GM12878 (cell line): ENCODE results near the gene SOS1.

Experiments
- ASH2L ChIP-seq: fragments of 300-600, 200-600 bp; sonication (generic); IDR thresholded peaks from 2 replicates; pipeline ENCODE4 v1.6.1; 2017; ENCODE audit warnings: low read depth, mild to moderate bottlenecking, borderline replicate concordance
- CBX5 ChIP-seq: sonication (generic); IDR thresholded peaks from 2 replicates; pipeline ENCODE4 v1.6.1; 2016; ENCODE audit warnings: low read depth, moderate library complexity, mild to moderate bottlenecking, inconsistent platforms
- CEBPB ChIP-seq, 2 experiments: fragments of 150-350 bp in 1 of 2; IDR thresholded peaks; 2 replicates each; pipeline ENCODE4 v1.6.1; 2012 to 2014; ENCODE audit warnings: low read depth in 2 of 2, low read length in 2 of 2, borderline replicate concordance in 1 of 2, inconsistent platforms in 1 of 2
- CHD1 ChIP-seq: IDR thresholded peaks from 2 replicates; pipeline ENCODE4 v1.6.1; 2012; ENCODE audit warnings: low read depth, low read length, improper control_type of control experiment
- E2F4 ChIP-seq: IDR thresholded peaks from 2 replicates; pipeline ENCODE4 v1.6.1; 2012; ENCODE audit warnings: low read depth, low read length, improper control_type of control experiment
- EZH2 ChIP-seq: IDR thresholded peaks from 2 replicates; pipeline ENCODE4 v1.6.1; 2012; ENCODE audit warnings: low read depth, mild to moderate bottlenecking, control low read depth, inconsistent platforms, low read length, borderline replicate concordance; ENCODE audit not compliant: control insufficient read depth
- MYC ChIP-seq: IDR thresholded peaks from 2 replicates; pipeline ENCODE4 v1.6.1; 2011; ENCODE audit warnings: mild to moderate bottlenecking, low read length, moderate library complexity, inconsistent platforms; ENCODE audit not compliant: insufficient read depth, insufficient replicate concordance, insufficient read length, severe bottlenecking
- POLR2A ChIP-seq: IDR thresholded peaks from 2 replicates; pipeline ENCODE4 v1.6.1; 2011; ENCODE audit warnings: low read depth, mild to moderate bottlenecking, low read length
- POLR2AphosphoS5 ChIP-seq: IDR thresholded peaks from 2 replicates; pipeline ENCODE4 v1.6.1; 2011; ENCODE audit warnings: mild to moderate bottlenecking, low read length, inconsistent platforms
- SMC3 ChIP-seq: IDR thresholded peaks from 2 replicates; pipeline ENCODE4 v1.6.1; 2011; ENCODE audit warnings: low read length, improper control_type of control experiment, borderline replicate concordance
- WRNIP1 ChIP-seq: IDR thresholded peaks from 2 replicates; pipeline ENCODE4 v1.6.1; 2011; ENCODE audit warnings: low read depth, low read length, improper control_type of control experiment, borderline replicate concordance
- TF ChIP-seq, protein P1 (sequence below), 3 experiments: IDR thresholded peaks in 2 of 3; conservative IDR thresholded peaks in 1 of 3; 2 replicates each; pipeline ENCODE4 v1.5.1; 2011; ENCODE audit warnings: low read depth in 3 of 3, low read length in 3 of 3, mild to moderate bottlenecking in 3 of 3, control low read depth in 2 of 3, moderate library complexity in 2 of 3, inconsistent platforms in 1 of 3, mixed read lengths in 1 of 3; ENCODE audit not compliant: control insufficient read depth in 2 of 3, insufficient read depth in 1 of 3; ENCODE audit errors: extremely low read depth in 1 of 3

DNA sequence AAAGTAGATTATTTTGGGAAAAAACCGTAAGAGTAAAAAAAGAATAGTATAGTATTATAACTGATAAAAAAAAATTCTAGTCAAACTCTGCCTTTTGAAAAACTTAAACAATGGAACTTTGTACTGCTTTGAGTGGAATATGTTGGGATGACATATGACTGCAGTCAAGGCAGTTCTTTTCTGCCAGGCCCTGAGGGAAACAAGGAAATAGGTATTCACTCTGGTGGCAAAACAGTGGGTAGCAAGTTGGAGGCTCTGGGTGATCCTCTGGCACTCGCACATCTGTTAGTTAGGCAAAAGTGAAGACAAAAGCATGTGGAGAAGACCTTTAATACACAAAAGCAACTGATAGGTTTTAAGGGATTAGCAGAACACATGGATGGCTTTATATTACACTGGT lies 129.0 kb downstream of the SOS1 start:
- TF ChIP-seq E2F4 (no peak), ASH2L (no peak), CBX5 (no peak), CEBPB (IDR thresholded peaks at IDR 0.05; ENCODE audit: borderline replicate concordance in 1 of 2, low read depth in 2 of 2, low read length in 2 of 2) (no peak), POLR2AphosphoS5 (no peak), CHD1 (no peak), EZH2 (no peak), SMC3 (no peak), WRNIP1 (no peak), POLR2A (no peak), MYC (no peak)
- TF ChIP-seq, protein P1, sequence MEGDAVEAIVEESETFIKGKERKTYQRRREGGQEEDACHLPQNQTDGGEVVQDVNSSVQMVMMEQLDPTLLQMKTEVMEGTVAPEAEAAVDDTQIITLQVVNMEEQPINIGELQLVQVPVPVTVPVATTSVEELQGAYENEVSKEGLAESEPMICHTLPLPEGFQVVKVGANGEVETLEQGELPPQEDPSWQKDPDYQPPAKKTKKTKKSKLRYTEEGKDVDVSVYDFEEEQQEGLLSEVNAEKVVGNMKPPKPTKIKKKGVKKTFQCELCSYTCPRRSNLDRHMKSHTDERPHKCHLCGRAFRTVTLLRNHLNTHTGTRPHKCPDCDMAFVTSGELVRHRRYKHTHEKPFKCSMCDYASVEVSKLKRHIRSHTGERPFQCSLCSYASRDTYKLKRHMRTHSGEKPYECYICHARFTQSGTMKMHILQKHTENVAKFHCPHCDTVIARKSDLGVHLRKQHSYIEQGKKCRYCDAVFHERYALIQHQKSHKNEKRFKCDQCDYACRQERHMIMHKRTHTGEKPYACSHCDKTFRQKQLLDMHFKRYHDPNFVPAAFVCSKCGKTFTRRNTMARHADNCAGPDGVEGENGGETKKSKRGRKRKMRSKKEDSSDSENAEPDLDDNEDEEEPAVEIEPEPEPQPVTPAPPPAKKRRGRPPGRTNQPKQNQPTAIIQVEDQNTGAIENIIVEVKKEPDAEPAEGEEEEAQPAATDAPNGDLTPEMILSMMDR (IDR thresholded peaks at IDR 0.05 in 2 of 3, conservative IDR thresholded peaks at IDR 0.05 in 1 of 3; ENCODE audit: control insufficient read depth in 2 of 3, extremely low read depth in 1 of 3, insufficient read depth in 1 of 3, low read depth in 3 of 3, low read length in 3 of 3): no peak
